Measurements from ENCODE around the gene RGL3. TPM values are rescaled to one million over a fixed set of nuclear protein-coding genes. Genes with fewer than 3 reads are reported as not detected.

The RGL3 gene
- total and polyA plus RNA-seq, 9 of the 15 experiments (the other 6 are each of a cell fraction or from before 2014, with no cell fraction given) = 0.12 to 0.61 (median 0.32) TPM; not detected in 4

DNA sequence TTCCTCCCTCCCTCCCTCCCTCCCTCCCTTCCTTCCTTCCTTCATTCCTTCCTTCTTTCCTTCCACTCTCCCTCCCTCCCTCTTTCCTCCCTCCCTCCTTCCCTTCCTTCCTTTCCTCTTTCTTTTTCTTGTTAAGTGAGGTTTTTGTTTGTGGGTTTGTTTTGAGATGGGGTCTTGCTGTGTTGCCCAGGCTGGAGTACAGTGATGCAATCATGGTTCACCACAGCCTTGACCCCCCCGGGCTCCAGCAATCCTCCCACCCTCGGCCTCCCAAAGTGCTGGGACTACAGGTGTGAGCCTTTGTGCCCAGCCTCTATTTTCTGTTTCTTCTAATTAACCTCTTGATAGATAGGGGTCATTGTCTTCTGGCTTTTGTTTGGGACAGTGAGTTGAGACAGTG lies 42.3 kb upstream of the RGL3 start:
- H3K4me3 ChIP-seq = no peak overlapping the region
- peaks cover 3 to 28% of the 10 kb centered on the region in 2 experiments; a peak in 4 of 5 replicates for H3K27me3 ChIP-seq (ENCODE audit: control insufficient read depth in 2 of 2, insufficient read depth in 2 of 2, low read length in 2 of 2)
- no TSS peak for BruUV-seq (replicated peaks)
- TF ChIP-seq, protein P1, sequence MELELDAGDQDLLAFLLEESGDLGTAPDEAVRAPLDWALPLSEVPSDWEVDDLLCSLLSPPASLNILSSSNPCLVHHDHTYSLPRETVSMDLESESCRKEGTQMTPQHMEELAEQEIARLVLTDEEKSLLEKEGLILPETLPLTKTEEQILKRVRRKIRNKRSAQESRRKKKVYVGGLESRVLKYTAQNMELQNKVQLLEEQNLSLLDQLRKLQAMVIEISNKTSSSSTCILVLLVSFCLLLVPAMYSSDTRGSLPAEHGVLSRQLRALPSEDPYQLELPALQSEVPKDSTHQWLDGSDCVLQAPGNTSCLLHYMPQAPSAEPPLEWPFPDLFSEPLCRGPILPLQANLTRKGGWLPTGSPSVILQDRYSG (tag; conservative IDR thresholded peaks at IDR 0.05; ENCODE audit: low read depth) = no peak
- TF ChIP-seq ZSCAN32 (CRISPR knock-in tag; IDR thresholded peaks at IDR 0.05) (no peak), ZNF655 (CRISPR knock-in tag; IDR thresholded peaks at IDR 0.05) (no peak), ZBED1 (IDR thresholded peaks at IDR 0.05) (no peak), CCAR2 (IDR thresholded peaks at IDR 0.05; ENCODE audit: low read depth, low read length) (no peak), GTF2B (IDR thresholded peaks at IDR 0.05; ENCODE audit: extremely low read depth, insufficient read length) (no peak), ZNF121 (CRISPR knock-in tag; conservative IDR thresholded peaks at IDR 0.05) (peak; percentile 67)
- no peaks in the 10 kb centered on the region for H3K79me2 ChIP-seq (ENCODE audit: control insufficient read depth, insufficient read depth, low read length)
- H3K9ac ChIP-seq (ENCODE audit: insufficient read depth in 1 of 2, low read depth in 2 of 2, low read length in 2 of 2) = no peak overlapping the region
- intact Hi-C loops (cut with micrococcal nuclease) = no loop called here
- H3K9me3 ChIP-seq (replicated peaks; ENCODE audit: control insufficient read depth, insufficient read depth, low read depth, low read length) = no peaks in the 10 kb centered on the region
- H4K20me1 ChIP-seq (replicated peaks; ENCODE audit: control insufficient read depth, insufficient read depth, low read length) = 0 out of 2 replicates have a peak, but pooled peaks cover 4% of the 10 kb centered on the region
- in situ Hi-C loops (cut with MboI) = no loop called here
- WGBS (ENCODE audit: insufficient coverage, low coverage, missing lambda C conversion rate) = 0% methylated on average over 2 of the region's 2 CpGs
- ATAC-seq = no peak
- ChIA-PET POLR2A (no interaction called here), CTCF (ENCODE audit: low intra/inter-chr PET ratio) (no interaction called here)
- no peak overlapping the region for H2AFZ ChIP-seq (ENCODE audit: low read depth, low read length)
- DNase-seq (ENCODE audit: extremely low read depth in 1 of 4, low spot score in 3 of 4) = no peak
- no peak overlapping the region for H3K27ac ChIP-seq (ENCODE audit: extremely low read depth, low read depth, low read length)
- FAIRE-seq = no peak
- H3K4me2 ChIP-seq (ENCODE audit: insufficient read depth, low read length) = no peak overlapping the region
- H3K4me1 ChIP-seq (replicated peaks in 1 of 2; ENCODE audit: control insufficient read depth in 2 of 2, insufficient read depth in 2 of 2, low read length in 2 of 2) = peaks cover 0 to 20% of the 10 kb centered on the region in 2 experiments; a peak in 3 of 5 replicates
- H3K9me1 ChIP-seq (ENCODE audit: control insufficient read depth, insufficient read depth, low read length) = no peaks in the 10 kb centered on the region
- H3K36me3 ChIP-seq (ENCODE audit: control insufficient read depth, insufficient read depth, low read length) = no peaks in the 10 kb centered on the region
